Stimulated activated naive CD8-positive, alpha-beta T cell treated with anti-CD3 and anti-CD28 coated beads, Interleukin-15, Interleukin-2, amounts not matched to agents 100 ng/mL and 50 ng/mL, for 24 hours (primary cell): Measurements from ENCODE around the gene CEP290.
A peak's percentile ranks its signal among the peaks of the same experiment; 100 is the strongest.
"Not testable (repeated sequence)": the region's sequence is repeated elsewhere in the genome, so short reads cannot be mapped to it uniquely, and the experiment has no call there.

ENCODE experiments used
- H3K27ac Mint-ChIP-seq: one replicate; pipeline ENCODE4 v1.8.0; 2021; ENCODE audit warnings: mild to moderate bottlenecking, mixed read lengths
- H3K27me3 Mint-ChIP-seq: one replicate; pipeline ENCODE4 v1.8.0; 2021; ENCODE audit warnings: mixed read lengths
- H3K36me3 Mint-ChIP-seq: one replicate; pipeline ENCODE4 v1.8.0; 2021; ENCODE audit warnings: low read depth, mixed read lengths
- H3K4me1 Mint-ChIP-seq: one replicate; pipeline ENCODE4 v1.8.0; 2021; ENCODE audit warnings: low read depth, mixed read lengths
- H3K4me3 Mint-ChIP-seq: one replicate; pipeline ENCODE4 v1.8.0; 2021; ENCODE audit warnings: mild to moderate bottlenecking, mixed read lengths
- H3K9me3 Mint-ChIP-seq: one replicate; pipeline ENCODE4 v1.8.0; 2021; ENCODE audit warnings: mixed read lengths

CEP290 gene

DNA sequence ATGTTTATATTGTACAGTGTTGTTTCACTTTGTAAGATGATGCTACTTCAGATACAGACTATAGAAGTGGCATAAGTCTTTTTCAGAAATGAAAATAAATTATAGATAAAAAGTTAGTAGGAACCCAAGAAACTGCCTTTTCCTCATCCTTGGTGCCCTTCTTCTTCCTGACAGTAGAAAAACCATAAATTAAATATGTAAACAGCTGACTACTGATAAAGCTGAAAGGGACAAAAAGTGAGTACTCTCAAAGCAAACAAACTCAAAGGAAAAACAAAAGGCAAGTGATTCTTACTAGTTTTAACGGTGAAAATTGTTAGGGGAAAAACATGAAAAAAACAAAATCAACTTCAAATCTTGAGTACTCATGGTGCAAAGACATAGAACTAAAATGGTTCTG, 104.1 kb downstream of the CEP290 start:
- Mint-ChIP-seq H3K27me3 (no peaks in the 10 kb centered on the region), H3K36me3 (peaks cover 36% of the 10 kb centered on the region), H3K27ac (no peak overlapping the region), H3K4me3 (no peak overlapping the region), H3K4me1 (peaks cover 53% of the 10 kb centered on the region), H3K9me3 (no peaks in the 10 kb centered on the region)

DNA sequence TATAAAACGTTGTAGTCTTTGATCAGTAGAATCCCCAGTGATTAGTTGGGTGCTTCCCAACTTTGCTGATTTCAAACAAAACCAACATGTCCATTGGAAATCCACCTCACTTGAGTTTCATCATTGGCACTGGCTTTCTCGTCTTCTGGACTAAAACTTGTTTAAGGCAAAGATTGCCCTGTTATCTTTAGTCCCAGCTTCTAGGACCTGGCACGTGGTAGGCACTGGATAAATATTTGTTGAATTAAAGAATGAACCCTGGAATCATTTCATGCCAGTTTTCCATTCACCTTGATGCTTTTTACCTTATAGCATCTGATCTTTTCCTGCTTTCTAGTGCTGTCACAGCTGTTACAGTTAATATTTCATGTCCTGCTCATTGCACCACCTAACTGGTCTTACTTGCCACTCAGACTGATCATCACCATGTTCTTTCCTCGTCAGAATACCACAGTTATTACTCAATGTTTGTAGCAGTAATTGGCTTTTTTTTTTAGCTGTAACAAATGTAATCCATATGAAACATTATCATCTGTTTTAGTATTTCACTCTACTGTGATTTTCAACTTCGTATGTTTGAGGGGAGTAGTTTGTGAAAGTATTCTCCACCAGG, 105.4 kb downstream of the CEP290 start:
- Mint-ChIP-seq H3K27ac (peak overlapping the region; percentile 72), H3K9me3 (no peaks in the 10 kb centered on the region), H3K4me3 (peak overlapping the region; percentile 96), H3K4me1 (peaks cover 53% of the 10 kb centered on the region), H3K27me3 (no peaks in the 10 kb centered on the region), H3K36me3 (peaks cover 36% of the 10 kb centered on the region)

DNA sequence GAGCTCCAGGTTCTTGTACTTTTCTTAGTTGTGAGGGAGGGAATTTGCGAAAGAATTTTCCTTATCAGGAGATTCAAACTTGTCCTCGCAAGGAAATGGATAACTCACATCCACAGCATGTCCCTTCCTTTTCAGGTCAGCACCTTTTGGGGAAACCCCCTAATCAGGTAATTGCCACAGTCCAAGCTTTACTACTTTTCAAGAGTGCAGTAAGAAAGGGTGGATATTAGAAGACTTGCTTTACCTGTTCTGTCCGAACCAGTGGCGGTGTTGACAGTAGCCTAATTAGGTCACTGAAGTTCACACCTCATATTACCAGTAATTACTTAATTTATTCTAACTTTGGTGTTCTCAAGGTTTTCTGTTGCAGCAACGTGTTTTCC, 106.0 kb downstream of the CEP290 start:
- H3K4me3 Mint-ChIP-seq, result peak overlapping the region; percentile 96
- H3K4me1 Mint-ChIP-seq, result peaks cover 53% of the 10 kb centered on the region
- no peaks in the 10 kb centered on the region for H3K9me3 Mint-ChIP-seq
- peaks cover 30% of the 10 kb centered on the region for H3K36me3 Mint-ChIP-seq
- no peaks in the 10 kb centered on the region for H3K27me3 Mint-ChIP-seq
- peak overlapping the region; percentile 36 for H3K27ac Mint-ChIP-seq

DNA sequence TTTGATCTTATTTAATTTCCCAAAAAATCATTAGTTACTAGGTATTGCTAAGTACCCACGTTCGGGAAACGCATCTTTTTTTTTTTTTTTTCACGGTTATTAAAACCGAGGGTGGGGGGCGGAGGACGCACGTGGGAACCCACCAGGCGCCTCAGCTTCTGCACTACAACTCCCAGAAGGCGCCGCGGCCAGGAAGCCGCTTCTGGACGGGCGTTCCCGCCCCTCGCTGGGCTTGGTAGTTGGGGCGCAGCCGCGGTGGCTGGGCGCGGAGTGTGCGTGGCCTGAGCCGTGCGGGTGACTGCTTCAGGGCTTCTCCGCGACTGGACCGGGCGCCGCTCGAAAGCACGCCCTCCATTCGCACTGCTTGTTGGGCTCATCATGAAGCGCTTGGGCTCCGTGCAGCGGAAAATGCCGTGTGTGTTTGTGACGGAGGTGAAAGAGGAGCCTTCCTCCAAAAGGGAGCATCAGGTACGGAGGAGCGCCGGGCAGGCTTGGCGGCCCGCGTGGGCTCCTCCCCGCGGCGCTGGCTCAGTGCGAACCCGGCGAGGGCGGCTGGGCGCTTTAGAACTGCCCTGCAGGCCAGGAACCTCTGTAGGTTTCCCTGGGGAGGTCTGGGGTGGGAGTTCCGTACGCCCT, 106.5 kb downstream of the CEP290 start:
- no peaks in the 10 kb centered on the region for H3K27me3 Mint-ChIP-seq
- H3K4me3 Mint-ChIP-seq, result peak overlapping the region; percentile 96
- peak overlapping the region; percentile 94 for H3K27ac Mint-ChIP-seq
- H3K4me1 Mint-ChIP-seq, result peaks cover 53% of the 10 kb centered on the region
- H3K9me3 Mint-ChIP-seq, result no peaks in the 10 kb centered on the region
- peaks cover 28% of the 10 kb centered on the region for H3K36me3 Mint-ChIP-seq

DNA sequence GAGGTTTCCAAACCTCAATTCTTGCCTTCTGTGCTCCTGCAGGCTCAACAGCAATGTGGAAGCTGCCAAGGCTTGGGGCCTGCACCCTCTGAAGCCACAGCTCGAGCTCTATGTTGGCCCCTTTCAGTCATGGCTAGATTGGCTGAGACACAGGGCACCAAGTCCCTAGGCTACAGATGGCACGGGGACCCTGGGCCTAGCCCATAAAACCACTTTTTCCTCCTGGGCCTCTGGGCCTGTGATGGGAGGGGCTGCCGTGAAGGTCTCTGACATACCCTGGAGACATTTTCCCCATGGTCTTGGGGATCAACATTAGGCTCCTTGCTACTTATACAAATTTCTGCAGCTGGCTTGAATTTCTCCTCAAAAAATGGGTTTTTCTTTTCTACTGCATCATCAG, 110.7 kb downstream of the CEP290 start:
- peaks cover 16% of the 10 kb centered on the region for H3K4me1 Mint-ChIP-seq
- H3K9me3 Mint-ChIP-seq, result not testable (repeated sequence)

DNA sequence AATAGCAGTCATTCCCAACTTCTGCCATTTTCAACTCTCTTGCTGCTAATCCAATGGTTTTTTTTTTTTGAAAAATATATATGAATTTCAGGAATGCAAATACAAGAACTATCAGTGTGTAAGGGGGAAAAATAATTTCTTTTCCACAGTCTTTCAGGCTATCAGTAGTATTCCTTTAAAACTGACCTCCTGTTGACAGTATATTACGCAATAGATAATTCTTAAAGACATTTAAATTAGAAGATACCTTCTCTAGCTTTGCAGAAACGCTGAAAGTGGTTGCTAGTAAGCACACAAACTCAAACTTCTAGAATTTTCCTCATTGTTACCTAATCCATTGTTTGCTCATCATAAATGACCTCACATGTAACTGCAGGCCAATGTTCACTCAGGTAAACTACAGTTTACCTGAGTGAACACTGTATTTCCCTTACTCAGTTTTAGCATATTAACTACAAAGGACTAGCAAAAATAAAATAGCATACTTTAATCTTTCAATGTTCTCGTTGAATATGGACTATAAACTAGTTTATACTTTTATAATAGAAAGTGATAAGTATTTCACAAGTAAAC, 112.7 kb downstream of the CEP290 start, which contains the start of gene C12orf50:
Gene C12orf50, minus strand, starts transcription at position 309 of the 573 bp plus-strand sequence. CDS start 2,439 bp downstream, outside the sequence.
- H3K27ac Mint-ChIP-seq, result no peak within 1 kb of the TSS
- no peaks in the 10 kb centered on the region for H3K9me3 Mint-ChIP-seq
- H3K4me1 Mint-ChIP-seq, result peaks cover 4% of the 10 kb centered on the region
- H3K4me3 Mint-ChIP-seq, result no peak within 1 kb of the TSS
- no peaks in the 10 kb centered on the region for H3K36me3 Mint-ChIP-seq
- H3K27me3 Mint-ChIP-seq, result peaks cover 10% of the 10 kb centered on the region

More for the DNA sequence above, 110.7 kb downstream of the CEP290 start:
- not testable (repeated sequence) for H3K27ac Mint-ChIP-seq, H3K27me3 Mint-ChIP-seq, H3K4me3 Mint-ChIP-seq, H3K36me3 Mint-ChIP-seq

DNA sequence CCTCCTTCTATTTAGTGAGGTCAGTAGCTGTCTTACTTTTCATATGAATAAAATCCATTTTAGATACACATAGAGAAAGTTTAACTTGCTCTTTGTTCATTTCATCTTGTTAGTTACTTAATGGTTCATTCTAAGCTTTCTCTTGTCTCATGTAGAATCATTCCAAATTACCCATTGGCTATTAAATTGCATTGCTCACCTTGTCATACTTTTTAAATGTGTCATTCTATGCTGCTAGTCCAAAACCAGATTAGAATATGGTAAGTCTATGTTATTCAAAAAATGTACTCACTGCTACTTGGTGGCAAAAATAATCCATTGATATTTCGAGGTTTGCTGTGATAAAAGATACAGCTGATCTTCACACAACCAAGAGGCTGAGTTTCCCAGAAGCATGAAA, 115.7 kb downstream of the CEP290 start:
- no peaks in the 10 kb centered on the region for H3K36me3 Mint-ChIP-seq
- H3K4me1 Mint-ChIP-seq, result no peaks in the 10 kb centered on the region

DNA sequence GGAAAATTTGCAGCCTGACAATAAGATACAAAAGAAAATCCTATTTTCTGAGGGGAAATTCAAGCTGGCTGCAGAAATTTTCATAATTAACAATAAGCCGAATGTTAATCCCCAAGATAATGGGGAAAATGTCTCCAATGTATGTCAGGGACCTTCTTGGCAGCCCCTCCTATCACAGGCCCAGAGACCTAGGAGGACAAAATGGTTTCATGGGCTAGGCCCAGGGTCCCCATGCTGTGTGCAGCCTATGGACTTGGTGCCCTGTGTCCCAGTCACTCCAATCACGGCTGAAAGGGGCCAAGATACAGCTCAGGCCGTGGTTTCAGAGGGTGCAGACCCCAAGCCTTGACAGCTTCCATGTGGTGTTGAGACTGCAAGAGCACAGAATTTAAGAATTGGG, 123.9 kb downstream of the CEP290 start:
- no peak overlapping the region for H3K4me3 Mint-ChIP-seq
- no peaks in the 10 kb centered on the region for H3K36me3 Mint-ChIP-seq
- H3K27me3 Mint-ChIP-seq, result peaks cover 45% of the 10 kb centered on the region

More for the DNA sequence above, 115.7 kb downstream of the CEP290 start:
- Mint-ChIP-seq H3K27me3 (peaks cover 15% of the 10 kb centered on the region), H3K9me3 (no peaks in the 10 kb centered on the region), H3K4me3 (no peak overlapping the region), H3K27ac (no peak overlapping the region)

DNA sequence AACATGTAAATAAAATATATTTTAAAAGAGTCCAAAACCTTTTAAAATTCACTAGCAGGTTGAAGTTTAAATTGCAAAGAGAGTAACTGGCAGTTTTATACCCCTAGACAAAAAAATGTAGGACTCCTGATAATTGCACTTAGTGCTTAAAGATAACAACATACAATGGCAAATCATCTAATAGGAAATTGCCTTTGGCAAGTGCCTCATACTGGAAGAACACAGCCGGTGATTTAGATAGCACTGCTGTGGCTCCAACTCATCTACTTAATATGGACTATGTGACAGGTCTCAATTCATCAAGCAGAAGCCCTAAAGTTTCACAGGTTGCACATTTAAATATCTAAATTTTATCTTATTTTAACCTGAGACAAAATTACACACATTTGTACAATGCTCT, 126.1 kb downstream of the CEP290 start:
- peaks cover 46% of the 10 kb centered on the region for H3K27me3 Mint-ChIP-seq
- H3K27ac Mint-ChIP-seq, result no peak overlapping the region
- H3K9me3 Mint-ChIP-seq, result peaks cover 17% of the 10 kb centered on the region
- H3K4me3 Mint-ChIP-seq, result no peak overlapping the region
- no peaks in the 10 kb centered on the region for H3K4me1 Mint-ChIP-seq
- H3K36me3 Mint-ChIP-seq, result no peaks in the 10 kb centered on the region

More for the DNA sequence above, 123.9 kb downstream of the CEP290 start:
- H3K4me1 Mint-ChIP-seq, result no peaks in the 10 kb centered on the region
- H3K9me3 Mint-ChIP-seq, result peaks cover 17% of the 10 kb centered on the region
- H3K27ac Mint-ChIP-seq, result no peak overlapping the region

DNA sequence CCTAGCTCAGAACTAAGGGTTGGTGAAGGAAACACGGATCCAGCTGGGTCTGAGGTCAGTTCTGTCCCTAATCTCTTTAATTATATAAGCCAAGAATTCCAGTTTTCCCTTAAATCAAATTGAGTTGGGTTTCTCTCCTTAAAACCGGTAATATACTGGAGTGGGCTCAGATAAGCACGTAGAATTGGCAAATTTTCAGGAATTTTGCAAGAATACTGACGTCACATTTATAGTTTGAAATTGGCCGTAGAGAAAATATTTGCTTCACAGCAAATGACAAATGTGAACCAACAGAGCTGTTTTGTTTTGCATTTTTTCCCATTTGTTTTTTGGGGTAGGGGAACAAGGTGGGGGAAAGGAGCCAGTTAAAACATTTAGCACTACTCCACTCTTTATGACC, 130.1 kb downstream of the CEP290 start:
- H3K9me3 Mint-ChIP-seq, result peaks cover 3% of the 10 kb centered on the region
- H3K4me3 Mint-ChIP-seq, result no peak overlapping the region
- no peak overlapping the region for H3K27ac Mint-ChIP-seq
- H3K4me1 Mint-ChIP-seq, result no peaks in the 10 kb centered on the region
- no peaks in the 10 kb centered on the region for H3K36me3 Mint-ChIP-seq
- H3K27me3 Mint-ChIP-seq, result peaks cover 32% of the 10 kb centered on the region

DNA sequence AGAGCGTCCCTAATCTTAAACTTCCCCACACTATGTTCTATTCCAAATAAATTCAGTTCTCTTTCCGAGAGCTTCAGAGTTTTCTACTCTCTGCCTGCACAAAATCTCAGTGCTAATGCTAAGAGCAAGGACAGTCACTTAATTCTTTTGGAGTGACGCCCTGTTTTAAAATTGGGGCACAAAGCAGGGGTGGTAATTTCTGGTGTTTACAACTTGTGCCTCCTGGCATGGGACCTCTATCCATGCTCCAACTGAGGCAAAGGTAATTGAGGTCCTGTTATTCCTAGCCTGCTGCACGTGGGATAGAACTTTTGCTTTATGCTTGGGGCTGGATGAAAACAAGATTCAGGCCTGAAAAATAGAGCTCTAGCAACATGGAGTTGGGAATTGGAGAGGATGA, 135.5 kb downstream of the CEP290 start:
- H3K9me3 Mint-ChIP-seq, result peaks cover 5% of the 10 kb centered on the region
- no peak overlapping the region for H3K27ac Mint-ChIP-seq
- H3K4me3 Mint-ChIP-seq, result no peak overlapping the region
- H3K27me3 Mint-ChIP-seq, result peaks cover 12% of the 10 kb centered on the region
- H3K4me1 Mint-ChIP-seq, result no peaks in the 10 kb centered on the region
- no peaks in the 10 kb centered on the region for H3K36me3 Mint-ChIP-seq

DNA sequence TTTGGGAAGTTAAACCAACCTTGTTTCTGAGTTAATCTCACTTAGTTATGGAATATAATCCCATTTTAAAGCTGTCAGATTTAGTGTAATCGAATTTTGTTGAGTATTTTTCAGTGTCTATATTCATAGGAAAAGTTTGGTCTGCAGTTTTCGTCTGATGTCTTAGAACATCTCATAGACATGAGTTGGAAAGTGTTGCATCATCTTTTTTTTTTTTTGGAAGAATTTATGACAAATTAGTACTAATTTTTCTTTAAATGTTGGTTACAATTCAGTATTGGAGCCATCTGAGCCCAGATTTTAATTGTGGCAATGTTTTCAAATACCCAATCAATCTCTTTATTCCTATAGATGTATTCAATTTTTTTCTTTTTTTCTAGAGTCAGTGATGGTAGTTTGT, 140.6 kb downstream of the CEP290 start:
- Mint-ChIP-seq H3K27me3 (peaks cover 15% of the 10 kb centered on the region), H3K36me3 (no peaks in the 10 kb centered on the region), H3K4me1 (no peaks in the 10 kb centered on the region), H3K27ac (no peak overlapping the region), H3K9me3 (peaks cover 5% of the 10 kb centered on the region), H3K4me3 (no peak overlapping the region)
